Sigmoid colon (tissue), 7 donors: Measurements from ENCODE around the gene RAP1B. TPM values are rescaled to one million over a fixed set of nuclear protein-coding genes. Genes with fewer than 3 reads are reported as not detected.
A peak's percentile ranks its signal among the peaks of the same experiment; 100 is the strongest.

Experiments used
- DNase-seq: peaks from one replicate; pipeline ENCODE4 v3.0.0-alpha.2; 2019
- H3K27ac ChIP-seq, 4 donors: fragments of 200-600 bp; sonication (generic); one replicate each; pipeline ENCODE4 v1.5.1; 2016 to 2019; ENCODE audit warnings: mild to moderate bottlenecking in 1 of 4
- H3K27me3 ChIP-seq, 3 donors: fragments of 200-600 bp; sonication (generic); one replicate each; pipeline ENCODE4 v1.5.1; 2019; ENCODE audit warnings: mild to moderate bottlenecking in 1 of 3
- H3K36me3 ChIP-seq, 4 donors: fragments of 200-600 bp; sonication (generic); one replicate each; pipeline ENCODE4 v1.5.1; 2016 to 2019
- H3K4me1 ChIP-seq, 4 donors: fragments of 200-600 bp; sonication (generic); one replicate each; pipeline ENCODE4 v1.5.1; 2017 to 2019
- H3K4me3 ChIP-seq, 4 donors: fragments of 200-600 bp; sonication (generic); one replicate each; pipeline ENCODE4 v1.5.1; 2017 to 2019; ENCODE audit warnings: mild to moderate bottlenecking in 2 of 4, moderate library complexity in 1 of 4
- H3K9me3 ChIP-seq, 4 donors: fragments of 200-600 bp in 3 of 4; sonication (generic) in 3 of 4; one replicate each; pipeline versions ENCODE4 v1.5.1 to v1.6.1; 2013 to 2019
- EP300 ChIP-seq, 4 donors: sonication (generic); formaldehyde crosslinking; IDR thresholded peaks; one replicate each; pipeline ENCODE4 v1.6.1; 2017; ENCODE audit warnings: antibody characterized with exemption in 4 of 4
- POLR2A ChIP-seq, 2 donors: fragments of 450-650 bp; IDR thresholded peaks; one replicate each; pipeline ENCODE4 v1.6.1; 2016; ENCODE audit warnings: antibody characterized with exemption in 2 of 2, mild to moderate bottlenecking in 2 of 2, moderate library complexity in 2 of 2
- POLR2AphosphoS5 ChIP-seq, 4 donors: sonication (generic); formaldehyde crosslinking; IDR thresholded peaks; one replicate each; pipeline ENCODE4 v1.6.1; 2017; ENCODE audit warnings: antibody characterized with exemption in 4 of 4
- WGBS, 2 donors: extraction: QIAGEN DNeasy Blood & Tissue Kit; methylation state at CpG; one replicate each; pipeline ENCODE4 v1.1.7; 2013; 5-methylcytosine and 5-hydroxymethylcytosine counted together
- intact Hi-C: fragments of 100-400 bp; cut with DNase I; formaldehyde crosslinking; loops from one replicate; pipeline ENCODE4 v1.15.1; 2023
- polyA plus RNA-seq, 3 donors: library from polyadenylated mRNA; stranded (reverse); fragments of 200-250 nt; gene quantifications; one replicate each; pipeline ENCODE4 v1.2.3, GENCODE V29; 2013
- total RNA-seq, 4 donors: library from RNA; depleted of rRNA; stranded (reverse); fragments of >200 nt; gene quantifications; one replicate each; pipeline ENCODE4 v1.1.0, GENCODE V29; 2016
- TF ChIP-seq, protein P1 (sequence below), 4 experiments: fragments of 450-650 bp in 3 of 4; fragments of 200-600 bp in 1 of 4; IDR thresholded peaks; one replicate each; pipeline ENCODE4 v1.5.1; 2016 to 2019; ENCODE audit warnings: antibody characterized with exemption in 4 of 4, mild to moderate bottlenecking in 3 of 4, moderate library complexity in 2 of 4
- donor health status: healthy with polysubstance abuse.
- donor health status: Bipolar disorder and iron deficiency.
- donor health status: healthy.

Gene RAP1B
- total and polyA plus RNA-seq, 7 donors = 146 to 258 (median 213) TPM

DNA sequence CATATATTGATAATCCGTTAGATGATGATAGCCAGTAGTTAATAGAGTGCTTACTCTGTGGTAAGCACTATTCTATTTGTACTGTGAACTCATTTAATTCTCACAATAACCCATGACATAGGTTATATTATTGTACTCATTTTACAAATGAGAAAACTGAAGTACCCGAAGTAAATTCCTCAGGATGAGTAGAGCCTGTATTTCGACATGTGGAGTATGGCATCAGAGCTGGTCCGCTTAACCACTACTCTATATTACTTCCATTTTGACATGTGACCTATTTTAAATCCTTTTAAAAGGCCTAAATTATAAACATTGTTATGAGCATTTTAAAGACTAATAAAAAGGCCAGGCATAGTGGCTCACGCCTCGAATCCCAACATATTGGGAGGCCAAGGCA is 8.0 kb upstream of the RAP1B start:
- Histone ChIP-seq H3K27me3 (no peaks in the 10 kb centered on the region), H3K4me1 (no peaks in the 10 kb centered on the region), H3K36me3 (no peaks in the 10 kb centered on the region), H3K27ac (no peak overlapping the region), H3K9me3 (no peaks in the 10 kb centered on the region), H3K4me3 (no peak overlapping the region)
- no peak for DNase-seq
- intact Hi-C loops = loop anchor here (10.0 kb wide), 1 partner anchor 78 kb away; no protein-coding TSS in a partner anchor
- no peak for TF ChIP-seq POLR2AphosphoS5 (IDR thresholded peaks at IDR 0.05)
- TF ChIP-seq EP300 (IDR thresholded peaks at IDR 0.05) = no peak
- no peak for TF ChIP-seq POLR2A (IDR thresholded peaks at IDR 0.05)
- TF ChIP-seq, protein P1, sequence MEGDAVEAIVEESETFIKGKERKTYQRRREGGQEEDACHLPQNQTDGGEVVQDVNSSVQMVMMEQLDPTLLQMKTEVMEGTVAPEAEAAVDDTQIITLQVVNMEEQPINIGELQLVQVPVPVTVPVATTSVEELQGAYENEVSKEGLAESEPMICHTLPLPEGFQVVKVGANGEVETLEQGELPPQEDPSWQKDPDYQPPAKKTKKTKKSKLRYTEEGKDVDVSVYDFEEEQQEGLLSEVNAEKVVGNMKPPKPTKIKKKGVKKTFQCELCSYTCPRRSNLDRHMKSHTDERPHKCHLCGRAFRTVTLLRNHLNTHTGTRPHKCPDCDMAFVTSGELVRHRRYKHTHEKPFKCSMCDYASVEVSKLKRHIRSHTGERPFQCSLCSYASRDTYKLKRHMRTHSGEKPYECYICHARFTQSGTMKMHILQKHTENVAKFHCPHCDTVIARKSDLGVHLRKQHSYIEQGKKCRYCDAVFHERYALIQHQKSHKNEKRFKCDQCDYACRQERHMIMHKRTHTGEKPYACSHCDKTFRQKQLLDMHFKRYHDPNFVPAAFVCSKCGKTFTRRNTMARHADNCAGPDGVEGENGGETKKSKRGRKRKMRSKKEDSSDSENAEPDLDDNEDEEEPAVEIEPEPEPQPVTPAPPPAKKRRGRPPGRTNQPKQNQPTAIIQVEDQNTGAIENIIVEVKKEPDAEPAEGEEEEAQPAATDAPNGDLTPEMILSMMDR (IDR thresholded peaks at IDR 0.05) = no peak
- WGBS, 2 donors = 92 to 94% methylated on average over 6 of the region's 6 CpGs

DNA sequence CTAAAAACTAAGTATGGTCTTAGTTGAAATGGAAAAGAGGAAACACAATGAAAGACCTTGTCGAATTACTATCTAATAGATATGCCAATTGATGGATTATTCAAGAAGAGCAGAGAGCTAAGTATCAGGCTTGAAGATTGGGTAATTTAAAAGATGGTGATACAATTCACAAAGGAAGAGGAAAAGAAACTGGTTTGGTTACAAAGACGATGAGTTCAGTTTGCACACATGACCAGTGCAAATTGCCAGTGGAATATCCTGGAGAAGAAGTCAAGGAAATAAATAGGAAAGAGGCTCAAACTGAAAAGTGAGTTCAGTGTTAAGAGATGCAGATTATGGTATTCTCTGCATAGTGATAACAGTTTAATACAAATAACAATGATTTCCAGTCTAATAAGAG is 2.5 kb upstream of the RAP1B start:
- Histone ChIP-seq H3K27me3 (no peaks in the 10 kb centered on the region), H3K4me3 (no peak overlapping the region), H3K4me1 (peaks cover 0 to 21% (median 10%) of the 10 kb centered on the region in 4 donors), H3K9me3 (no peaks in the 10 kb centered on the region), H3K27ac (no peak overlapping the region), H3K36me3 (no peaks in the 10 kb centered on the region)
- intact Hi-C loops = loop anchor here (10.0 kb wide), 1 partner anchor 83 kb away; no protein-coding TSS in a partner anchor
- TF ChIP-seq, protein P1 (IDR thresholded peaks at IDR 0.05) = no peak
- no peak for TF ChIP-seq POLR2A (IDR thresholded peaks at IDR 0.05)
- TF ChIP-seq POLR2AphosphoS5 (IDR thresholded peaks at IDR 0.05) = no peak
- TF ChIP-seq EP300 (IDR thresholded peaks at IDR 0.05) = no peak
- WGBS, 2 donors = 56 to 71% methylated on average over 2 of the region's 2 CpGs
- no peak for DNase-seq

DNA sequence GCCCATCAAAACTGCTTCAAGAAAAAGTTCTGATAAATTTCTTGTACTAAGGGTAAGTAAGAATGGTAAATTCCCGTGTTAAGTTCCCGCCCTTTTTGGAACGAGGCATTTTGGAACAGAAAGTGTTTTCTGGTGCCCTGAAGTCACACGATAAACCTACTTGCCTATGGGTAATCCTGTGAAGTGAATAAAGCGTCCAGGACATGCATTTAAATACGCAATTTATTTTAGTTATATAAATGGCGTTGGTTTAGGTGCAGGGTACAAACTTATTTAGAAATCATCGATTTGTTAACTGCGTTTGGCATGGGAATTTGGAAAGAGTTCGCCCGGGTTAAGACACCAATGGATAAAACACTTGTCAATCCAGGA is 715 bp upstream of the RAP1B start:
- no peak for DNase-seq
- no peaks in the 10 kb centered on the region for H3K36me3 ChIP-seq
- TF ChIP-seq POLR2A (IDR thresholded peaks at IDR 0.05) (no peak), EP300 (IDR thresholded peaks at IDR 0.05) (no peak), POLR2AphosphoS5 (IDR thresholded peaks at IDR 0.05) (no peak)
- TF ChIP-seq, protein P1 (IDR thresholded peaks at IDR 0.05) = no peak
- H3K9me3 ChIP-seq = no peaks in the 10 kb centered on the region
- intact Hi-C loops = loop anchor here (2.0 to 10.0 kb wide), 7 partner anchors 77 to 275 kb away; partner anchors contain the start of genes MDM1, MDM2 and NUP107
- WGBS, 2 donors = 2 to 14% methylated on average over 11 of the region's 11 CpGs
- H3K27ac ChIP-seq = peak overlapping the region; percentile 88 to 99 (median 97)
- H3K4me3 ChIP-seq = peak overlapping the region; percentile 62 to 94 (median 83)
- H3K27me3 ChIP-seq = no peaks in the 10 kb centered on the region
- H3K4me1 ChIP-seq = peaks cover 0 to 38% (median 28%) of the 10 kb centered on the region in 4 donors

DNA sequence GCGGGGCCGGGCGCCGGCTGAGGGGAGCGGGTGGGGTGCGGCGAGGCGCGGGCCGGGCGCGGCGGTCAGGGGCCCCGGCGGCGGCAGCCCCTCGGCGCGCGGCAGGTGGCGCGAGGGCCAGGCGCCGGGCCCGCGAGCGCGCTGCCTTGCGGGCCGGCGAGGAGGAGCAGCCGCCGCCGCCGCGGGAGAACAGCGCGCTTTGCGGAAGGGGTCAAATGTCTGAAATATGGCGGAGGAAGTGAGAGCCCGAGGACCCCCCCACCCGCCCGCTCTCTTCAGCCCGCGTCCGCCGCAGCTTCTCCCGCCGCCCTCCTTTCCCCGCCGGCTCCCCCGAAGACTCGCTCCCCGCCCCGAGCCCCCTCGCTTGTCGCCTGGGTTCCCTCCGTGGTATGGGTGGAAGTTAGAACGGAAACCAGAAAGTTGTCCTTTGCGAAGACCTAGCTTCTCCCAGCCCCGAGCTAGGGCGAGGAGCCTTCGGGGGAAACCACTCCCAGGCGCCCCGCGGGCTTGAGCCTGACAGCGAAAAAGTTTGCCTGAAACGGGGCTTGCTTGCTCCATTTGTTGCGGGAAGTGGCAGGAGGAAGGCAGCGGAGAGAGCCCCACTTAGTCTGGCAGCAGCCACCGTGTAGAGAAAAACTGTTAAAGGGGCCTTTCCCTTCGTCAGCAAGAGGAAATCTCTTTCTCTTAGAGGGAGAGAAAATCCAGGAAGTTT is 551 bp downstream of the RAP1B start:
- 0 to 1% methylated on average over 72 of the region's 72 CpGs for WGBS, 2 donors
- peak; percentile 89 for DNase-seq
- no peaks in the 10 kb centered on the region for H3K9me3 ChIP-seq
- TF ChIP-seq, protein P1 (IDR thresholded peaks at IDR 0.05) = no peak
- TF ChIP-seq EP300 (IDR thresholded peaks at IDR 0.05) (no peak), POLR2A (IDR thresholded peaks at IDR 0.05) (peak in 1 of 2 donors; percentile 38), POLR2AphosphoS5 (IDR thresholded peaks at IDR 0.05) (peak; percentile 30 to 71 (median 62))
- H3K27me3 ChIP-seq = no peaks in the 10 kb centered on the region
- peak overlapping the region; percentile 62 to 94 (median 83) for H3K4me3 ChIP-seq
- peak overlapping the region; percentile 88 to 99 (median 97) for H3K27ac ChIP-seq
- intact Hi-C loops = loop anchor here (2.0 to 10.0 kb wide), 6 partner anchors 76 to 276 kb away; partner anchors contain the start of genes MDM1, MDM2 and NUP107
- H3K36me3 ChIP-seq = no peaks in the 10 kb centered on the region
- H3K4me1 ChIP-seq = peaks cover 0 to 50% (median 40%) of the 10 kb centered on the region in 4 donors
